T follicular helper cell (primary cell): ENCODE measurements around the gene R3HDM4.
"Not testable (repeated sequence)": the region's sequence is repeated elsewhere in the genome, so short reads cannot be mapped to it uniquely, and the experiment has no call there.

ENCODE experiments used
- DNase-seq: peaks from one replicate; pipeline ENCODE4 v3.0.0-alpha.2; 2020; ENCODE audit warnings: low read depth

Gene R3HDM4

GRCh38 chr19:892243-892893 lies 20.7 kb downstream of the R3HDM4 start:
- no peak for DNase-seq

GRCh38 chr19:891421-892200 lies 21.4 kb downstream of the R3HDM4 start:
- DNase-seq: not testable (repeated sequence)

DNA sequence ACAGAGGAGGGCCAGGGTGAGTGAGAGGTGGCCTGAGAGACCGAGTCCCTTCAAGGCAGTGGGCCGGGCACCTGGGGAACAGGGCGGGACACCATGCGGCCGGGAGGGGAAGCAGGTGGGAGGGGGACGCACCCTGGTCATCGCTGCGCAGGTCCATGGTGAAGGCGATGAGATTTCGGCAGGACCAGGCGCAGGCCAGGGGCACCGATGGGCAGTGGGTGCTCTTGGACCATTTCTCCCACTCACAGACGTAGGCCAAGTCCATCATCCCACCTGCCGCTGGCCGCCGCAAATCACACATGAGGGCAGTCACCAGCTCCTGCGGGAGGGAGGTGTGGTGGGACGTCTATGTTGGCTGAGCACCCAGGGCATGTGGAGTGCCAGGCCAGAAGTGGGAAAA lies 22.2 kb downstream of the R3HDM4 start:
- DNase-seq: no peak

GRCh38 chr19:889662-890295 lies 23.2 kb downstream of the R3HDM4 start:
- DNase-seq: no peak

GRCh38 chr19:888581-889385 lies 24.2 kb downstream of the R3HDM4 start:
- DNase-seq: peak; percentile 51

- DNase-seq: no peak
These were observed 25.4 kb downstream of the R3HDM4 start for GRCh38 chr19:887599-887998.

DNA sequence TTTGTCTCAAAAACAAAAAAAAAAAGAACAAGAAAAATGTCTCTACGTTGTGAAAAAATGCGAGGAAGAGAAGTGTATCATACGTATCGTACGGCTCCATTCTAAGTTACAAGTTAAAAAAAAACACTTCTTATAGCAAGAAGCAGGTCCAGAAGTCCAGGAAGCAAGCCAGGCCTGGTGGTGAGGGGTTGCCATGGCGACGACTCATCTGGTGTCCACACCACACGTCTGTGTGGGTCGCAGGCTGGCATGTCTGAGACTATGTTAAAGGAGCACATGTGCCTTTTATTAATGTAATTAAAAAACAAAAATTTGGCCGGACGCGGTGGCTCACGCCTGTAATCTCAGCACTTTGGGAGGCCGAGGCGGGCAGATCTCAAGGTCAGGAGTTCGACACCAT lies 25.9 kb downstream of the R3HDM4 start:
- DNase-seq: no peak

GRCh38 chr19:885536-886224 lies 27.3 kb downstream of the R3HDM4 start:
- no peak for DNase-seq

- no peak for DNase-seq
These were observed 28.4 kb downstream of the R3HDM4 start for GRCh38 chr19:884420-885211.

GRCh38 chr19:883661-884211 lies 29.3 kb downstream of the R3HDM4 start:
- no peak for DNase-seq

DNA sequence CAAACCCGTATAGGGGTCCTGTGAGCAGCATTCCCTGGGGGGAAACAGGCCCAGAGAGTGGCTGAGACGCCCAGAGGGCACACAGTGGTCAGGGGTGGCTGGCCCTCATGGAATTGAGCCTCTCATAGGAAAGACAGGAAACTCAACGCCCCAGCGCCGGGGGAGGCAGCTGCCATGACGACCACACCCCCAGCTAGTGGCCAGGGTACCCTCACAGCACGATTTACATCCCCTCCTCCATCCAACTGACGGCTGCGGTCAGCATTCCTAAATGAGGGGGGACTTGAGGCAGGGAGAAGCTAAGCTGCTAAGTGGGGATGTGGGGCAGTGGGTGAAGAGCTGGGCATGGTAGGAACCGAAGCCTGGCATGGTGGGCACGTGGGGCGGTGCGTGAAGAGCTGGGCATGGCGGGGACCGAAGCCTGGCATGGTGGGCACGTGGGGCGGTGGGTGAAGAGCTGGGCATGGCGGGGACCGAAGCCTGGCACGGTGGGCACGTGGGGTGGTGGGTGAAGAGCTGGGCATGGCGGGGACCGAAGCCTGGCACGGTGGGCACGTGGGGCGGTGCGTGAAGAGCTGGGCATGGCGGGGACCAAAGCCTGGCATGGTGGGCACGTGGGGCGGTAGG lies 30.0 kb downstream of the R3HDM4 start:
- DNase-seq: no peak

GRCh38 chr19:881385-882071 lies 31.5 kb downstream of the R3HDM4 start:
- no peak for DNase-seq

- DNase-seq: no peak
These were observed 33.1 kb downstream of the R3HDM4 start for GRCh38 chr19:879711-880438.

DNA sequence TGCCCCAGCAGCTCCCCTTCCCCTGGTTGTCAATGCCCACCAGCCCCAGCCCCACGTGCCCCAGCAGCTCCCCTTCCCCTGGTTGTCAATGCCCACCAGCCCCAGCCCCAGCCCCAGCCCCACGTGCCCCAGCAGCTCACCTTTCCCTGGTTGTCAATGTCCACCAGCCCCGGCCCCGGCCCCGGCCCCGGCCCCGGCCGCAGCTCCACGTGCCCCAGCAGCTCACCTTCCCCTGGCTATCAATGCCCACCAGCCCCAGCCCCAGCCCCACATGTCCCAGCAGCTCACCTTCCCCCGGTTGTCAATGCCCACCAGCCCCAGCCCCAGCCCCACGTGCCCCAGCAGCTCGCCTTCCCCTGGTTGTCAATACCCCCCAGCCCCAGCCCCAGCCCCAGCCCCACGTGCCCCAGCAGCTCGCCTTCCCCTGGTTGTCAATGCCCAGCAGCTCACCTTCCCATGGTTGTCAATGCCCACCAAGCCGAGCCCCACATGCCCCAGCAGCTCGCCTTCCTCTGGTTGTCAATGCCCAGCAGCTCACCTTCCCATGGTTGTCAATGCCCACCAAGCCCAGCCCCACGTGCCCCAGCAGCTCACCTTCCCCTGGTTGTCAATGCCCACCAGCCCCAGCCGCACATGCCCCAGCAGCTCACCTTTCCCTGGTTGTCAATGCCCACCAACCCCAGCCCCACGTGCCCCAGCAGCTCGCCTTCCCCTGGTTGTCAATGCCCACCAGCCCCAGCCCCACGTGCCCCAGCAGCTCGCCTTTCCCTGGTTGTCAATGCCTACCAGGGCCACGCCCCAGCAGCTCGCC lies 34.1 kb downstream of the R3HDM4 start:
- DNase-seq: not testable (repeated sequence)

DNA sequence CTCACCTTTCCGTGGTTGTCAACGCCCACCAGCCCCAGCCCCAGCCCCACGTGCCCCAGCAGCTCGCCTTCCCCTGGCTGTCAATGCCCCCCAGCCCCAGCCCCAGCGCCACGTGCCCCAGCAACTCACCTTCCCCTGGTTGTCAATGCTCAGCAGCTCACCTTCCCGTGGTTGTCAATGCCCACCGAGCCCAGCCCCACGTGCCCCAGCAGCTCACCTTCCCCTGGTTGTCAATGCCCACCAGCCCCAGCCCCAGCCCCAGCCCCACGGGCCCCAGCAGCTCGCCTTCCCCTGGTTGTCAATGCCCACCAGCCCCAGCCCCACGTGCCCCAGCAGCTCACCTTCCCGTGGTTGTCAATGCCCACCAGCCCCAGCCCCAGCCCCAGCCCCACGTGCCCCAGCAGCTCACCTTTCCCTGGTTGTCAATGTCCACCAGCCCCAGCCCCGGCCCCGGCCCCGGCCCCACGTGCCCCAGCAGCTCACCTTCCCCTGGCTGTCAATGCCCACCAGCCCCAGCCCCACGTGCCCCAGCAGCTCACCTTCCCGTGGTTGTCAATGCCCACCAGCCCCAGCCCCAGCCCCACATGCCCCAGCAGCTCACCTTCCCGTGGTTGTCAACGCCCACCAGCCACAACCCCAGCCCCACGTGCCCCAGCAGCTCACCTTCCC lies 34.9 kb downstream of the R3HDM4 start:
- not testable (repeated sequence) for DNase-seq

GRCh38 chr19:876780-877314 lies 36.2 kb downstream of the R3HDM4 start:
- no peak for DNase-seq

- DNase-seq: no peak
These were observed 36.9 kb downstream of the R3HDM4 start for GRCh38 chr19:876089-876488.
